PFSK-1 (cell line): ENCODE results near the gene EHMT2.

Experiments
- POLR2AphosphoS5 ChIP-seq: IDR thresholded peaks from 2 replicates; pipeline ENCODE4 v1.6.1; 2012; ENCODE audit warnings: low read depth, mild to moderate bottlenecking, control low read depth, low read length, moderate library complexity
- SIN3A ChIP-seq: IDR thresholded peaks from 2 replicates; pipeline ENCODE4 v1.6.1; 2012; ENCODE audit warnings: mild to moderate bottlenecking, low read length, moderate library complexity, borderline replicate concordance; ENCODE audit not compliant: insufficient read depth
- TF ChIP-seq, protein P1 (sequence below), 2 experiments: IDR thresholded peaks; 2 replicates each; pipeline versions ENCODE4 v1.6.1 to v1.8.0; 2011 to 2012; ENCODE audit warnings: low read depth in 2 of 2, low read length in 2 of 2, control low read depth in 1 of 2, inconsistent platforms in 1 of 2, mild to moderate bottlenecking in 1 of 2, moderate library complexity in 1 of 2; ENCODE audit not compliant: insufficient read depth in 1 of 2

DNA sequence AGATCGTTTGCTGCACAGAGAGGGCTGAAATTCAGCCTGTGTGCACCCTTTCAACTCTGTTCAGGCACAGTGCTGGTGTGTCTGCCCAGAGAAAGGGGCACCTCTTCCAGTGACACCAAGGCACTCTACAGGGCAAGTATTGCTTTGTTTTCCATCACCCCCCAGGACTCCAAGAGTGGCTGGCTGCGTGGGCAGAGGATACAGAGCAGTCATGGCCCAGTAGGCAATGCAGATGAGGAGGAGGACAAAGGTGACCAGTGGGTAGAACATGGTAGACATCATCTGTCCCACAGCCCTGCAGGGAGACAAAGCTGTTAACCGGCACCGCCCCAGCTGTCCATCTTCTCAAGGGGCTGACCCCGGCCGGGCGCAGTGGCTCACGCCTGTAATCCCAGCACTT, 28.2 kb downstream of the EHMT2 start:
- TF ChIP-seq POLR2AphosphoS5 (no peak), SIN3A (no peak)
- TF ChIP-seq, protein P1, sequence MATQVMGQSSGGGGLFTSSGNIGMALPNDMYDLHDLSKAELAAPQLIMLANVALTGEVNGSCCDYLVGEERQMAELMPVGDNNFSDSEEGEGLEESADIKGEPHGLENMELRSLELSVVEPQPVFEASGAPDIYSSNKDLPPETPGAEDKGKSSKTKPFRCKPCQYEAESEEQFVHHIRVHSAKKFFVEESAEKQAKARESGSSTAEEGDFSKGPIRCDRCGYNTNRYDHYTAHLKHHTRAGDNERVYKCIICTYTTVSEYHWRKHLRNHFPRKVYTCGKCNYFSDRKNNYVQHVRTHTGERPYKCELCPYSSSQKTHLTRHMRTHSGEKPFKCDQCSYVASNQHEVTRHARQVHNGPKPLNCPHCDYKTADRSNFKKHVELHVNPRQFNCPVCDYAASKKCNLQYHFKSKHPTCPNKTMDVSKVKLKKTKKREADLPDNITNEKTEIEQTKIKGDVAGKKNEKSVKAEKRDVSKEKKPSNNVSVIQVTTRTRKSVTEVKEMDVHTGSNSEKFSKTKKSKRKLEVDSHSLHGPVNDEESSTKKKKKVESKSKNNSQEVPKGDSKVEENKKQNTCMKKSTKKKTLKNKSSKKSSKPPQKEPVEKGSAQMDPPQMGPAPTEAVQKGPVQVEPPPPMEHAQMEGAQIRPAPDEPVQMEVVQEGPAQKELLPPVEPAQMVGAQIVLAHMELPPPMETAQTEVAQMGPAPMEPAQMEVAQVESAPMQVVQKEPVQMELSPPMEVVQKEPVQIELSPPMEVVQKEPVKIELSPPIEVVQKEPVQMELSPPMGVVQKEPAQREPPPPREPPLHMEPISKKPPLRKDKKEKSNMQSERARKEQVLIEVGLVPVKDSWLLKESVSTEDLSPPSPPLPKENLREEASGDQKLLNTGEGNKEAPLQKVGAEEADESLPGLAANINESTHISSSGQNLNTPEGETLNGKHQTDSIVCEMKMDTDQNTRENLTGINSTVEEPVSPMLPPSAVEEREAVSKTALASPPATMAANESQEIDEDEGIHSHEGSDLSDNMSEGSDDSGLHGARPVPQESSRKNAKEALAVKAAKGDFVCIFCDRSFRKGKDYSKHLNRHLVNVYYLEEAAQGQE (IDR thresholded peaks at IDR 0.05; ENCODE audit: insufficient read depth in 1 of 2, low read depth in 2 of 2, low read length in 2 of 2) = no peak
